Fibroblast of pulmonary artery (primary cell): ENCODE measurements around the gene MLKL.

ENCODE experiments used
- DNase-seq: peaks from one replicate; pipeline ENCODE4 v3.0.0-alpha.2; 2010; ENCODE audit warnings: low read depth
- H3K4me3 ChIP-seq: replicated peaks from 2 replicates; pipeline ENCODE4 v1.5.1; 2011; ENCODE audit warnings: low read depth, mild to moderate bottlenecking, control low read depth, low read length, moderate library complexity
- CTCF ChIP-seq: IDR thresholded peaks from 2 replicates; pipeline ENCODE4 v1.5.1; 2011; ENCODE audit warnings: mild to moderate bottlenecking, control low read depth, low read length, inconsistent platforms; ENCODE audit errors: missing control alignments

Gene MLKL

GRCh38 chr16:74623214-74623838, 77.3 kb downstream of the MLKL start:
- H3K4me3 ChIP-seq: no peak overlapping the region
- peak; percentile 61 for TF ChIP-seq CTCF
- peak; percentile 78 for DNase-seq

GRCh38 chr16:74622005-74622404, 78.7 kb downstream of the MLKL start:
- H3K4me3 ChIP-seq: no peak overlapping the region
- no peak for DNase-seq
- no peak for TF ChIP-seq CTCF
